Liver (tissue), 3 donors: ENCODE data around the gene WDR1.

Experiments
- RAD21 ChIP-seq, 2 donors: IDR thresholded peaks; 2 replicates each; pipeline ENCODE4 v1.6.1; 2016; ENCODE audit warnings: antibody characterized with exemption in 2 of 2, mild to moderate bottlenecking in 2 of 2
- SP1 ChIP-seq: IDR thresholded peaks from 2 replicates; pipeline ENCODE4 v1.6.1; 2018; ENCODE audit warnings: antibody characterized with exemption, mild to moderate bottlenecking
- YY1 ChIP-seq: IDR thresholded peaks from 2 replicates; pipeline ENCODE4 v1.6.1; 2016; ENCODE audit warnings: antibody characterized with exemption, mild to moderate bottlenecking
- TF ChIP-seq, protein P1 (sequence below): fragments of 150-350 bp; IDR thresholded peaks from 2 replicates; pipeline ENCODE4 v1.5.1; 2017; ENCODE audit warnings: improper control_type of control experiment, low read depth, low read length; ENCODE audit not compliant: missing input control
- TF ChIP-seq, protein P2 (sequence below): IDR thresholded peaks from 2 replicates; pipeline ENCODE4 v1.6.1; 2016; ENCODE audit warnings: antibody characterized with exemption
- donor health status: healthy.
- donor health status: healthy.

DNA sequence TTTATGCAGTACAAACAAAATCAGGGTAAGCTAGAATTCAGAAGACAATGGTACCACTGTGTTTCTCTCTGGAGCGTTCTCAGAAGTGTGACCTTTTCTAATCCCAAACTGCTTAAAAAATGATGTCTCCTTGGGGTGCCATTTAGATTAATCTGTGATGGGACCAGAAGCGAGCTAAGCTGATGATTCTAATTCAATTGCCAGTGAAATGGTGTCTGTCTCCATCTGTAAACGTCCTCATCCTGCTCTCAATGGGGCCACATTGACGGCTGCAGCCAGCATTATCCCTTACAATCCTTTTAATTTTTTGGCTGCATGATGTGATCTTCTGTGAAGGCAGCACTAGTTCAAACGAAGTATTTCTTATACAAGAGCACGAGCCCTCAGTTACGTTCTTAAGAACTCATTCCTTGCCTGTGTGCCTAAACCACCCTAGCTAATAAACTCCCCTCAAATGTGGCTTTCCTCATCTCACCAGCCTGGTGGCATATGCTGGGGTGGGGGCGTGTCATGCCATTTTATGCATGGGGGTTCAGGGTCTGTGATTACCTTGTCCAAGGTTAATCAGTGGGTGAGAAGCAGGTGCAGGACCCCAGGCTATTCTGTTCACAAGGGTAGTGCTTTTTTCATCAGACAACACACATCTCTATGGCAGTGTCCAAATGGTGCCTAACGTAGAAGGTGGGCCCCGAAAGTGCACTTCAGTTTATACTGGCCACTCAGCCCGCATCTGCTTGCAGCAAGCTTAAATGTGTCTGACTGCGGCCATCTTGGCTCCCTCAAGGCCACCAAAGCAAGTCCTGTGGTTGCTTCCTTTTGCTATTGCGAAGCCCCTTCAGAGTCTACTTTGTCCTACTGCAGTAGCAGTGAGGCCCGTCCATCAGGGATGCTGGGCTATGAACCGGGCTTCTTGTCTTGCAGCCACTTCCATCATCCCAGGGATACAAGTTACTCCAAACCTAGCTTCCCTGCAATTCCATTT is 49.6 kb downstream of the WDR1 start:
- TF ChIP-seq, protein P1, sequence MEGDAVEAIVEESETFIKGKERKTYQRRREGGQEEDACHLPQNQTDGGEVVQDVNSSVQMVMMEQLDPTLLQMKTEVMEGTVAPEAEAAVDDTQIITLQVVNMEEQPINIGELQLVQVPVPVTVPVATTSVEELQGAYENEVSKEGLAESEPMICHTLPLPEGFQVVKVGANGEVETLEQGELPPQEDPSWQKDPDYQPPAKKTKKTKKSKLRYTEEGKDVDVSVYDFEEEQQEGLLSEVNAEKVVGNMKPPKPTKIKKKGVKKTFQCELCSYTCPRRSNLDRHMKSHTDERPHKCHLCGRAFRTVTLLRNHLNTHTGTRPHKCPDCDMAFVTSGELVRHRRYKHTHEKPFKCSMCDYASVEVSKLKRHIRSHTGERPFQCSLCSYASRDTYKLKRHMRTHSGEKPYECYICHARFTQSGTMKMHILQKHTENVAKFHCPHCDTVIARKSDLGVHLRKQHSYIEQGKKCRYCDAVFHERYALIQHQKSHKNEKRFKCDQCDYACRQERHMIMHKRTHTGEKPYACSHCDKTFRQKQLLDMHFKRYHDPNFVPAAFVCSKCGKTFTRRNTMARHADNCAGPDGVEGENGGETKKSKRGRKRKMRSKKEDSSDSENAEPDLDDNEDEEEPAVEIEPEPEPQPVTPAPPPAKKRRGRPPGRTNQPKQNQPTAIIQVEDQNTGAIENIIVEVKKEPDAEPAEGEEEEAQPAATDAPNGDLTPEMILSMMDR = no peak
- TF ChIP-seq, protein P2, sequence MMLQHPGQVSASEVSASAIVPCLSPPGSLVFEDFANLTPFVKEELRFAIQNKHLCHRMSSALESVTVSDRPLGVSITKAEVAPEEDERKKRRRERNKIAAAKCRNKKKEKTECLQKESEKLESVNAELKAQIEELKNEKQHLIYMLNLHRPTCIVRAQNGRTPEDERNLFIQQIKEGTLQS = no peak
- no peak for TF ChIP-seq RAD21 (IDR thresholded peaks at IDR 0.05)
- no peak for TF ChIP-seq SP1
- no peak for TF ChIP-seq YY1
